ENCODE measurements around the gene TSPAN16. TPM values are rescaled to one million over a fixed set of nuclear protein-coding genes. Genes with fewer than 3 reads are reported as not detected.
A peak's percentile ranks its signal among the peaks of the same experiment; 100 is the strongest.

The TSPAN16 gene
- total and polyA plus RNA-seq, 2 donors (not counting 3 experiments of a cell fraction or from before 2014, with no cell fraction given) = not detected

DNA sequence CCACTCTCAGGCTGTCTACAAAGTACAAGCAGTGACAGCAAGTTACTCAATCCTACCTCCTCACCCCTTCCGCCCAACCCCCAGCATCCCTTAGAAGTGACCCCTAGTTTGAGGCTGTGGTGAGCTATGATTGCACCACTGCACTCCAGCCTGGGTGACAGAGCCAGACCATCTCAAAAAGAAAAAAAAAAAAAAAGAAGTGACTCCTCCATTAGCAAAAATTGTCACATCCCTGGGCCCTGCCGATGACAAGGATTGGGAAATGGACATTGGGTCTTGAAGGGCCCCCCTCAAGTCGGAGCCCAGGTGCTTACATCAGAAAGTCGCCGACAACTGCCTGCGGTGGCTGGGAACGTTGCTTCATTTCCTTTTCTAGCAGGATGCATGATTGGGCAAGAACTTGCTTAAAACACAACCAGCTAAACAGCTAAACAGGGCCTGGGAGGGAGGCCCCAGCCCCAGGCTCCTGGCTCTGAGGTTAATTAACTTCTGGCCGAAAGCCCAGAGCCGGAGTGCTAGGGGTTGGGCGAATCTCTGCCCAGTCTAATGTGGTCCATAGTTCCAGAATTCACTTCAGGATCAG, 28.2 kb downstream of the TSPAN16 start:
- H3K9me3 ChIP-seq (replicated peaks; ENCODE audit: control insufficient read depth, insufficient read depth, low read length) = no peaks in the 10 kb centered on the region
- no peaks in the 10 kb centered on the region for H3K27me3 ChIP-seq (ENCODE audit: control insufficient read depth in 2 of 2, insufficient read depth in 2 of 2, low read length in 2 of 2)
- H3K79me2 ChIP-seq (ENCODE audit: control insufficient read depth, insufficient read depth, low read length) = no peaks in the 10 kb centered on the region
- H3K27ac ChIP-seq (ENCODE audit: insufficient read depth, low read depth, low read length) = no peak overlapping the region
- FAIRE-seq (peak; percentile 75), DNase-seq (ENCODE audit: low read depth, low spot score) (peak; percentile 70)
- POLR2A ChIA-PET = interaction anchor here (0.7 kb wide), 1 partner anchor 29 kb away, joined by 3 read pairs; no protein-coding TSS in a partner anchor
- H3K9ac ChIP-seq (replicated peaks; ENCODE audit: extremely low read depth, insufficient read depth, low read length) = no peak overlapping the region
- no peak for TF ChIP-seq GATA2 (IDR thresholded peaks at IDR 0.05; ENCODE audit: insufficient read depth, insufficient read length, low read depth, low read length)
- TF ChIP-seq, protein P1, sequence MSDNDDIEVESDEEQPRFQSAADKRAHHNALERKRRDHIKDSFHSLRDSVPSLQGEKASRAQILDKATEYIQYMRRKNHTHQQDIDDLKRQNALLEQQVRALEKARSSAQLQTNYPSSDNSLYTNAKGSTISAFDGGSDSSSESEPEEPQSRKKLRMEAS (IDR thresholded peaks at IDR 0.05; ENCODE audit: insufficient read depth, insufficient read length) = no peak
- TF ChIP-seq JUN (IDR thresholded peaks at IDR 0.05; ENCODE audit: borderline replicate concordance, insufficient read depth, insufficient read length, low read depth) = no peak
- no peak for TF ChIP-seq POLR2AphosphoS5 (IDR thresholded peaks at IDR 0.05; ENCODE audit: insufficient read depth, low read depth, low read length)
- TF ChIP-seq MYC (IDR thresholded peaks at IDR 0.05; ENCODE audit: low read depth, low read length) = no peak
- TF ChIP-seq FOS (IDR thresholded peaks at IDR 0.05; ENCODE audit: borderline replicate concordance, insufficient read depth, low read length) = no peak
- TF ChIP-seq, protein P2, sequence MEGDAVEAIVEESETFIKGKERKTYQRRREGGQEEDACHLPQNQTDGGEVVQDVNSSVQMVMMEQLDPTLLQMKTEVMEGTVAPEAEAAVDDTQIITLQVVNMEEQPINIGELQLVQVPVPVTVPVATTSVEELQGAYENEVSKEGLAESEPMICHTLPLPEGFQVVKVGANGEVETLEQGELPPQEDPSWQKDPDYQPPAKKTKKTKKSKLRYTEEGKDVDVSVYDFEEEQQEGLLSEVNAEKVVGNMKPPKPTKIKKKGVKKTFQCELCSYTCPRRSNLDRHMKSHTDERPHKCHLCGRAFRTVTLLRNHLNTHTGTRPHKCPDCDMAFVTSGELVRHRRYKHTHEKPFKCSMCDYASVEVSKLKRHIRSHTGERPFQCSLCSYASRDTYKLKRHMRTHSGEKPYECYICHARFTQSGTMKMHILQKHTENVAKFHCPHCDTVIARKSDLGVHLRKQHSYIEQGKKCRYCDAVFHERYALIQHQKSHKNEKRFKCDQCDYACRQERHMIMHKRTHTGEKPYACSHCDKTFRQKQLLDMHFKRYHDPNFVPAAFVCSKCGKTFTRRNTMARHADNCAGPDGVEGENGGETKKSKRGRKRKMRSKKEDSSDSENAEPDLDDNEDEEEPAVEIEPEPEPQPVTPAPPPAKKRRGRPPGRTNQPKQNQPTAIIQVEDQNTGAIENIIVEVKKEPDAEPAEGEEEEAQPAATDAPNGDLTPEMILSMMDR (IDR thresholded peaks at IDR 0.05; ENCODE audit: extremely low read depth in 1 of 2, insufficient read depth in 1 of 2, low read depth in 1 of 2, low read length in 2 of 2) = no peak
- TF ChIP-seq EZH2 (IDR thresholded peaks at IDR 0.05; ENCODE audit: borderline replicate concordance, low read depth, low read length, severe bottlenecking) = no peak
- TF ChIP-seq POLR2A (IDR thresholded peaks at IDR 0.05; ENCODE audit: low read depth, low read length) = no peak
- dilution Hi-C loops (cut with MboI; ENCODE audit: extremely low pct_ligation_motif_present, low sequenced_read_pairs) = no loop called here
- no TSS peak for BruUV-seq (replicated peaks)
- H3K4me2 ChIP-seq (ENCODE audit: insufficient read depth, low read length) = no peak overlapping the region
- H3K4me3 ChIP-seq (replicated peaks in 1 of 3; ENCODE audit: insufficient read depth in 1 of 3, low read depth in 1 of 3, low read length in 3 of 3) = no peak overlapping the region
- H3K4me1 ChIP-seq (ENCODE audit: control insufficient read depth, extremely low read depth, insufficient read depth, low read length) = peaks cover 7% of the 10 kb centered on the region
- intact Hi-C loops (cut with micrococcal nuclease) = no loop called here
- H2AFZ ChIP-seq (ENCODE audit: low read depth, low read length) = no peak overlapping the region
- H3K36me3 ChIP-seq (ENCODE audit: control insufficient read depth in 2 of 2, extremely low read depth in 1 of 2, insufficient read depth in 2 of 2, low read length in 2 of 2) = peaks cover 0 to 9% of the 10 kb centered on the region in 2 experiments
- no peaks in the 10 kb centered on the region for H4K20me1 ChIP-seq (replicated peaks; ENCODE audit: control insufficient read depth, extremely low read depth, insufficient read depth, low read length)
- no peaks in the 10 kb centered on the region for H3K9me1 ChIP-seq (replicated peaks; ENCODE audit: control insufficient read depth, extremely low read depth, insufficient read depth, low read length)
- CTCF ChIA-PET = interaction anchor here (1.4 to 2.2 kb wide), 4 partner anchors 15 to 51 kb away, joined by 3 to 10 read pairs (median 4); partner anchors contain the start of gene RAB3D
